PC-9 (cell line): ENCODE results near the gene BNIP2.

ENCODE experiments used
- EZH2 ChIP-seq: fragments of 200-600 bp; sonication (generic); IDR thresholded peaks from 2 replicates; pipeline ENCODE4 v1.8.0; 2017; ENCODE audit warnings: antibody characterized with exemption, low read depth
- TF ChIP-seq, protein P1 (sequence below): fragments of 200-600 bp; sonication (generic); conservative IDR thresholded peaks from 2 replicates; pipeline ENCODE4 v1.6.1; 2017; ENCODE audit warnings: mixed run types, antibody characterized with exemption, mild to moderate bottlenecking, moderate library complexity

GRCh38 chr15:59685737-59686297, 3.3 kb downstream of the BNIP2 start:
- TF ChIP-seq, protein P1, sequence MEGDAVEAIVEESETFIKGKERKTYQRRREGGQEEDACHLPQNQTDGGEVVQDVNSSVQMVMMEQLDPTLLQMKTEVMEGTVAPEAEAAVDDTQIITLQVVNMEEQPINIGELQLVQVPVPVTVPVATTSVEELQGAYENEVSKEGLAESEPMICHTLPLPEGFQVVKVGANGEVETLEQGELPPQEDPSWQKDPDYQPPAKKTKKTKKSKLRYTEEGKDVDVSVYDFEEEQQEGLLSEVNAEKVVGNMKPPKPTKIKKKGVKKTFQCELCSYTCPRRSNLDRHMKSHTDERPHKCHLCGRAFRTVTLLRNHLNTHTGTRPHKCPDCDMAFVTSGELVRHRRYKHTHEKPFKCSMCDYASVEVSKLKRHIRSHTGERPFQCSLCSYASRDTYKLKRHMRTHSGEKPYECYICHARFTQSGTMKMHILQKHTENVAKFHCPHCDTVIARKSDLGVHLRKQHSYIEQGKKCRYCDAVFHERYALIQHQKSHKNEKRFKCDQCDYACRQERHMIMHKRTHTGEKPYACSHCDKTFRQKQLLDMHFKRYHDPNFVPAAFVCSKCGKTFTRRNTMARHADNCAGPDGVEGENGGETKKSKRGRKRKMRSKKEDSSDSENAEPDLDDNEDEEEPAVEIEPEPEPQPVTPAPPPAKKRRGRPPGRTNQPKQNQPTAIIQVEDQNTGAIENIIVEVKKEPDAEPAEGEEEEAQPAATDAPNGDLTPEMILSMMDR = no peak
- TF ChIP-seq EZH2 = no peak
